Calu3 (cell line): Measurements from ENCODE around the gene GLE1. TPM values are rescaled to one million over a fixed set of nuclear protein-coding genes. Genes with fewer than 3 reads are reported as not detected.
"Not testable (repeated sequence)": the region's sequence is repeated elsewhere in the genome, so short reads cannot be mapped to it uniquely, and the experiment has no call there.

Experiments
- BruUV-seq: library from RNA; stranded (reverse); fragments of 400-500 nt; replicated peaks from 2 replicates; lab custom pipeline; 2021; lab: Mats Ljungman, UMichigan
- CTCF ChIA-PET: fragments of 300-600 bp; sonication (Branson Sonifier 250); formaldehyde crosslinking; loops from one replicate; lab custom pipeline; 2022; ENCODE audit warnings: antibody characterized with exemption; lab: Charles Lee
- DNase-seq: peaks from one replicate; pipeline ENCODE4 v3.0.0; 2022
- H3K27ac Mint-ChIP-seq: one replicate; pipeline ENCODE4 v1.8.0; 2022; ENCODE audit warnings: mixed read lengths; ENCODE audit not compliant: unreplicated experiment
- H3K27me3 Mint-ChIP-seq: one replicate; pipeline ENCODE4 v1.8.0; 2022; ENCODE audit warnings: mixed read lengths; ENCODE audit not compliant: unreplicated experiment
- H3K36me3 Mint-ChIP-seq: one replicate; pipeline ENCODE4 v1.8.0; 2022; ENCODE audit warnings: mild to moderate bottlenecking, moderate library complexity, mixed read lengths; ENCODE audit not compliant: insufficient read depth, unreplicated experiment
- H3K4me1 Mint-ChIP-seq: one replicate; pipeline ENCODE4 v1.8.0; 2022; ENCODE audit warnings: mild to moderate bottlenecking, low read depth, mixed read lengths; ENCODE audit not compliant: unreplicated experiment
- H3K4me3 Mint-ChIP-seq: one replicate; pipeline ENCODE4 v1.8.0; 2022; ENCODE audit warnings: mild to moderate bottlenecking, low read depth, moderate library complexity, mixed read lengths; ENCODE audit not compliant: unreplicated experiment
- H3K9me3 Mint-ChIP-seq: one replicate; pipeline ENCODE4 v1.8.0; 2022; ENCODE audit warnings: low read depth, mixed read lengths; ENCODE audit not compliant: unreplicated experiment
- intact Hi-C: fragments of 100-400 bp; cut with micrococcal nuclease; formaldehyde crosslinking; loops from one replicate; pipeline ENCODE4 v1.10.0; 2022; ENCODE audit not compliant: unreplicated experiment
- total RNA-seq: library from RNA; stranded (reverse); gene quantifications from 2 replicates; pipeline ENCODE4 v1.2.3, GENCODE V29; 2022
- TF ChIP-seq, protein P1 (sequence below): fragments of 200-600 bp; IDR thresholded peaks from one replicate; pipeline ENCODE4 v1.8.0; 2022; ENCODE audit warnings: antibody characterized with exemption; ENCODE audit not compliant: unreplicated experiment

GLE1 gene
- total RNA-seq, 1 experiment from 2014 or later, result 24.8 TPM

DNA sequence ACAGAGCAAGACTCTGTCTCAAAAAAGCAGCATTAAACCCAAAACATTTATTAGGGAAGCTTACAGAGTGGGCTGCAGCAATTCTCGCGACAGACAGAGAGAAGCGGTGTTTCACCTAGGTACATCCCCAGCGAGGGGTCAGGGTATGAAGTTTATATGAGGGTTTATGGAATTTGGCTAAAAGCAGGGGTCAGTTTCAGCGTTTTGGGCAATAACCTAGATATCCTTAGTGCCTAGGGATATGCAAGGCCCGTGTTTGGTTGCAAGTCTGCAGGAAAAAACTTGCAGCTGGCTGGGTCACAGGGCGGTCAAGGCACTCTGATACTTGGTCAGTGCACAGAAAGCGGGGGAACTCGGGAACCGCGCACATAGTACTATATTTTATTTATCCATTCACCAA lies 649 bp upstream of the GLE1 start:
- no peak overlapping the region for H3K27ac Mint-ChIP-seq
- TF ChIP-seq, protein P1, sequence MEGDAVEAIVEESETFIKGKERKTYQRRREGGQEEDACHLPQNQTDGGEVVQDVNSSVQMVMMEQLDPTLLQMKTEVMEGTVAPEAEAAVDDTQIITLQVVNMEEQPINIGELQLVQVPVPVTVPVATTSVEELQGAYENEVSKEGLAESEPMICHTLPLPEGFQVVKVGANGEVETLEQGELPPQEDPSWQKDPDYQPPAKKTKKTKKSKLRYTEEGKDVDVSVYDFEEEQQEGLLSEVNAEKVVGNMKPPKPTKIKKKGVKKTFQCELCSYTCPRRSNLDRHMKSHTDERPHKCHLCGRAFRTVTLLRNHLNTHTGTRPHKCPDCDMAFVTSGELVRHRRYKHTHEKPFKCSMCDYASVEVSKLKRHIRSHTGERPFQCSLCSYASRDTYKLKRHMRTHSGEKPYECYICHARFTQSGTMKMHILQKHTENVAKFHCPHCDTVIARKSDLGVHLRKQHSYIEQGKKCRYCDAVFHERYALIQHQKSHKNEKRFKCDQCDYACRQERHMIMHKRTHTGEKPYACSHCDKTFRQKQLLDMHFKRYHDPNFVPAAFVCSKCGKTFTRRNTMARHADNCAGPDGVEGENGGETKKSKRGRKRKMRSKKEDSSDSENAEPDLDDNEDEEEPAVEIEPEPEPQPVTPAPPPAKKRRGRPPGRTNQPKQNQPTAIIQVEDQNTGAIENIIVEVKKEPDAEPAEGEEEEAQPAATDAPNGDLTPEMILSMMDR, result no peak
- no peaks in the 10 kb centered on the region for H3K9me3 Mint-ChIP-seq
- H3K4me3 Mint-ChIP-seq, result peak overlapping the region; percentile 98
- no peaks in the 10 kb centered on the region for H3K27me3 Mint-ChIP-seq
- no TSS peak for BruUV-seq
- H3K4me1 Mint-ChIP-seq, result no peaks in the 10 kb centered on the region
- CTCF ChIA-PET, result no interaction called here
- intact Hi-C loops, result no loop called here
- H3K36me3 Mint-ChIP-seq, result peaks cover 33% of the 10 kb centered on the region
- DNase-seq, result peak; percentile 6

DNA sequence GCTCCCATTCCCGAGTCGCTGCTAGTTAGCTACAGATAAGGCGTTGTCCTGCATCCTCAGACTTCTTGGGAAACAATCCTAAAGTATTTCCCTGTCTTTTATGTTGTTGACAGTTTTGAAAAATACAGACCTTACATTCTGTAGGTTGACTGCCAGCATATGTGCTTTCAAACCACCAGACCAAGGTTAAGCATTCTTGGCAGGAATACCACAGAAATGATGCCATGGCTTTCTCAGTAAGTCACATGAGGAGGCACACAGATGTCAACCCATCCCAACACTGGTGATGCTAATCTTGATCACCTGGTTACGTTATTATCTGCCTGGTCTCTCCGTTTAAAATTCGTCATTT lies 871 bp downstream of the GLE1 start:
- intact Hi-C loops, result no loop called here
- peak overlapping the region; percentile 98 for H3K4me3 Mint-ChIP-seq
- DNase-seq, result no peak
- no peaks in the 10 kb centered on the region for H3K9me3 Mint-ChIP-seq
- H3K36me3 Mint-ChIP-seq, result peaks cover 33% of the 10 kb centered on the region
- no peaks in the 10 kb centered on the region for H3K27me3 Mint-ChIP-seq
- H3K4me1 Mint-ChIP-seq, result no peaks in the 10 kb centered on the region
- TF ChIP-seq, protein P1, result no peak
- CTCF ChIA-PET, result interaction anchor here (1.0 kb wide), 1 partner anchor 143 kb away, joined by 4 read pairs; no protein-coding TSS in a partner anchor
- BruUV-seq, result TSS peak; percentile 62
- H3K27ac Mint-ChIP-seq, result peak overlapping the region; percentile 81

DNA sequence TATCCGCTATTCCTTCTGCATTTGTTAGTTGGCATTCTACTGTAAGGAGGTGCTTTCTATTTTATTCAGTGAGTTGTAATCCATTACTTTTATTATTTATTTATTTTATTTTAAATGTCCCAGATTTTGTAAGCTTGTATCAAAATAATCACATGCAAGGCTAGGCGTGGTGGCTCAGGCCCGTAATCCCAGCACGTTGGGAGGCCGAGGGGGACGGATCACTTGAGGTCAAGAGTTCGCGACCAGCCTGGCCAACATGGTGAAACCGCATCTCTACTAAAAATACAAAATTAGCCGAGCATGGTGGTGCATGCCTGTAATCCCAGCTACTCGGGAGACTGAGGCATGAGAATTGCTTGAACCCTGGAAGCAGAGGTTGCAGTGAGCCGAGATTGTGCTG lies 1.4 kb downstream of the GLE1 start:
- peak overlapping the region; percentile 98 for H3K4me3 Mint-ChIP-seq
- H3K4me1 Mint-ChIP-seq, H3K9me3 Mint-ChIP-seq, BruUV-seq, intact Hi-C loops, DNase-seq, CTCF ChIA-PET, H3K27me3 Mint-ChIP-seq, H3K27ac Mint-ChIP-seq: not testable (repeated sequence)
- H3K36me3 Mint-ChIP-seq, result peaks cover 30% of the 10 kb centered on the region

DNA sequence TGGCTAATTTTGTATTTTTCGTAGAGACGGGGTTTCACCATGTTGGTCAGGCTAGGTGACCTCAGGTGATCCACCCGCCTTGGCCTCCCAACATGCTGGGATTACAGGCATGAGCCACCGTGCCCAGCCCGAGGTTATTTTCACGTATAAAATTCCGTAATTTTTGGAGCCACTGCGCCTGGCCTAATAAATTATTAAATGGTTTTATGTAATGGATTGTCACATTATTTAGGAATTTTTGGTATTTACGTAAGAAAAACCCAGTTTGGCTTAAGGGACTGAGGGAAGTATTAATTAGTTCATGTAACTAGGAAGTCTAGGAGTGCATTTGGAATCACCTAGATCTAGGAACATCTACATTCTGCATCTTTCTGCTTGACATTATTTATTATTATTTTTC lies 8.3 kb downstream of the GLE1 start:
- no TSS peak for BruUV-seq
- DNase-seq, result no peak
- H3K9me3 Mint-ChIP-seq, result no peaks in the 10 kb centered on the region
- H3K4me3 Mint-ChIP-seq, result no peak overlapping the region
- intact Hi-C loops, result no loop called here
- no peaks in the 10 kb centered on the region for H3K4me1 Mint-ChIP-seq
- H3K27me3 Mint-ChIP-seq, result no peaks in the 10 kb centered on the region
- H3K36me3 Mint-ChIP-seq, result peaks cover 24% of the 10 kb centered on the region
- TF ChIP-seq, protein P1, result no peak
- H3K27ac Mint-ChIP-seq, result no peak overlapping the region
- CTCF ChIA-PET, result no interaction called here

GRCh38 chr9:128521956-128522355 lies 17.4 kb downstream of the GLE1 start:
- CTCF ChIA-PET, result no interaction called here
- Mint-ChIP-seq H3K27ac (no peak overlapping the region), H3K9me3 (no peaks in the 10 kb centered on the region), H3K4me1 (no peaks in the 10 kb centered on the region), H3K36me3 (peaks cover 17% of the 10 kb centered on the region), H3K4me3 (no peak overlapping the region), H3K27me3 (no peaks in the 10 kb centered on the region)
- DNase-seq, result no peak
- no TSS peak for BruUV-seq
- intact Hi-C loops, result no loop called here
- TF ChIP-seq, protein P1, result no peak
